ENCODE results near the gene BDKRB2. TPM values are rescaled to one million over a fixed set of nuclear protein-coding genes. Genes with fewer than 3 reads are reported as not detected.

The BDKRB2 gene
- total RNA-seq, 1 donor from 2014 or later: 0.49 TPM

- no peak for TF ChIP-seq CTCF (IDR thresholded peaks at IDR 0.05; ENCODE audit: borderline replicate concordance)
- DNase-seq: no peak
- Histone ChIP-seq H3K4me3 (no peak overlapping the region), H3K27ac (replicated peaks) (no peak overlapping the region), H3K36me3 (no peaks in the 10 kb centered on the region), H3K27me3 (ENCODE audit: low read depth) (peaks cover 82% of the 10 kb centered on the region), H3K9me3 (replicated peaks) (peaks cover 5% of the 10 kb centered on the region), H3K4me1 (peaks cover 15% of the 10 kb centered on the region)
- intact Hi-C loops (cut with micrococcal nuclease): no loop called here
Measured at GRCh38 chr14:96206461-96206860, 1.8 kb downstream of the BDKRB2 start.

- intact Hi-C loops (cut with micrococcal nuclease): no loop called here
Measured at GRCh38 chr14:96207686-96208085, 3.0 kb downstream of the BDKRB2 start.

GRCh38 chr14:96208739-96209138, 4.1 kb downstream of the BDKRB2 start:
- Histone ChIP-seq H3K27me3 (ENCODE audit: low read depth) (peaks cover 77% of the 10 kb centered on the region), H3K36me3 (no peaks in the 10 kb centered on the region), H3K27ac (replicated peaks) (no peak overlapping the region), H3K4me3 (no peak overlapping the region), H3K4me1 (peaks cover 14% of the 10 kb centered on the region), H3K9me3 (replicated peaks) (peaks cover 20% of the 10 kb centered on the region)
- DNase-seq: no peak
- TF ChIP-seq CTCF (IDR thresholded peaks at IDR 0.05; ENCODE audit: borderline replicate concordance): no peak
- intact Hi-C loops (cut with micrococcal nuclease): no loop called here

More at GRCh38 chr14:96207686-96208085, 3.0 kb downstream of the BDKRB2 start:
- TF ChIP-seq CTCF (IDR thresholded peaks at IDR 0.05; ENCODE audit: borderline replicate concordance): no peak
- no peak overlapping the region for H3K4me3 ChIP-seq
- H3K4me1 ChIP-seq: peaks cover 15% of the 10 kb centered on the region
- H3K36me3 ChIP-seq: no peaks in the 10 kb centered on the region
- no peak overlapping the region for H3K27ac ChIP-seq (replicated peaks)
- no peak for DNase-seq
- peaks cover 80% of the 10 kb centered on the region for H3K27me3 ChIP-seq (ENCODE audit: low read depth)
- peaks cover 17% of the 10 kb centered on the region for H3K9me3 ChIP-seq (replicated peaks)

GRCh38 chr14:96212140-96212539, 7.5 kb downstream of the BDKRB2 start:
- no peak for TF ChIP-seq CTCF (IDR thresholded peaks at IDR 0.05; ENCODE audit: borderline replicate concordance)

GRCh38 chr14:96212896-96213295, 8.3 kb downstream of the BDKRB2 start:
- intact Hi-C loops (cut with micrococcal nuclease): no loop called here
- Histone ChIP-seq H3K27ac (replicated peaks) (no peak overlapping the region), H3K36me3 (no peaks in the 10 kb centered on the region), H3K27me3 (ENCODE audit: low read depth) (peaks cover 53% of the 10 kb centered on the region), H3K4me3 (no peak overlapping the region), H3K4me1 (no peaks in the 10 kb centered on the region), H3K9me3 (replicated peaks) (peaks cover 20% of the 10 kb centered on the region)
- DNase-seq: no peak
- no peak for TF ChIP-seq CTCF (IDR thresholded peaks at IDR 0.05; ENCODE audit: borderline replicate concordance)

More at GRCh38 chr14:96212140-96212539, 7.5 kb downstream of the BDKRB2 start:
- H3K36me3 ChIP-seq: no peaks in the 10 kb centered on the region
- DNase-seq: no peak
- H3K9me3 ChIP-seq (replicated peaks): peaks cover 20% of the 10 kb centered on the region
- peaks cover 54% of the 10 kb centered on the region for H3K27me3 ChIP-seq (ENCODE audit: low read depth)
- intact Hi-C loops (cut with micrococcal nuclease): no loop called here
- no peak overlapping the region for H3K27ac ChIP-seq (replicated peaks)
- no peaks in the 10 kb centered on the region for H3K4me1 ChIP-seq
- H3K4me3 ChIP-seq: no peak overlapping the region

All from left ventricle myocardium inferior (tissue), 1 donor.